IPS-15b (cell line): ENCODE measurements around the gene PDGFB.

ENCODE experiments used
- H3K27me3 ChIP-seq: one replicate; pipeline ENCODE4 v1.6.1; 2013; ENCODE audit warnings: low read length; ENCODE audit not compliant: control insufficient read depth, insufficient read depth
- H3K36me3 ChIP-seq: one replicate; pipeline ENCODE4 v1.6.1; 2013; ENCODE audit warnings: low read length; ENCODE audit not compliant: control insufficient read depth, insufficient read depth
- H3K4me1 ChIP-seq: one replicate; pipeline ENCODE4 v1.6.1; 2013; ENCODE audit warnings: mild to moderate bottlenecking, low read length; ENCODE audit not compliant: control insufficient read depth, insufficient read depth
- H3K4me3 ChIP-seq: one replicate; pipeline ENCODE4 v1.5.1; 2013; ENCODE audit warnings: low read depth, low read length
- H3K9ac ChIP-seq: one replicate; pipeline ENCODE4 v1.6.1; 2013; ENCODE audit warnings: low read depth, mild to moderate bottlenecking, low read length
- H3K9me3 ChIP-seq: one replicate; pipeline ENCODE4 v1.6.1; 2013; ENCODE audit warnings: mild to moderate bottlenecking, low read length; ENCODE audit not compliant: control insufficient read depth, insufficient read depth

Gene PDGFB

GRCh38 chr22:39273950-39274887 lies 29.4 kb upstream of the PDGFB start:
- H3K9me3 ChIP-seq: no peaks in the 10 kb centered on the region
- H3K4me3 ChIP-seq: no peak overlapping the region
- H3K27me3 ChIP-seq: no peaks in the 10 kb centered on the region
- no peaks in the 10 kb centered on the region for H3K4me1 ChIP-seq
- peaks cover 2% of the 10 kb centered on the region for H3K36me3 ChIP-seq
- no peak overlapping the region for H3K9ac ChIP-seq

DNA sequence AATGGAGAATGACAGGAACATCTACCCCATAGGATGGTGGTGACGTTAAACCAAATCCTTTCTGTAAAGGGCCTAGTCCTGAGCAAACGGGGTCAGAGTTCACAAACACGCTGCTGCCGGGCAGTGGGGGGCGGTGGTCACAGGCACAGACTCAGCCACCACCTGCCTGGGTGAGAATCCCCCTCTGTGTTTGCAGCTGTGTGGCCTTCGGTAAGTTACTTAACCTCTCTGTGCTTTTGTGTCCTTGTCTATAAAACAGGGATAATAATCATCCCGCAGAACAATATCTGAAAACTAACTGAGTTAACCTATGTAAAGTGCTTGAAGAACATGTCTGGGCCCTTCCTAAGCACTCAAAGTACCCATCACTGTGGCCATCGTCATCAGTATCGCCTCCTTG lies 26.0 kb upstream of the PDGFB start:
- Histone ChIP-seq H3K4me1 (no peaks in the 10 kb centered on the region), H3K36me3 (no peaks in the 10 kb centered on the region), H3K27me3 (no peaks in the 10 kb centered on the region), H3K4me3 (no peak overlapping the region), H3K9ac (no peak overlapping the region), H3K9me3 (no peaks in the 10 kb centered on the region)

GRCh38 chr22:39270280-39270679 lies 25.5 kb upstream of the PDGFB start:
- Histone ChIP-seq H3K36me3 (no peaks in the 10 kb centered on the region), H3K9ac (no peak overlapping the region), H3K9me3 (no peaks in the 10 kb centered on the region), H3K27me3 (no peaks in the 10 kb centered on the region), H3K4me3 (no peak overlapping the region), H3K4me1 (no peaks in the 10 kb centered on the region)

- H3K4me1 ChIP-seq: no peaks in the 10 kb centered on the region
- no peak overlapping the region for H3K4me3 ChIP-seq
- H3K27me3 ChIP-seq: no peaks in the 10 kb centered on the region
- H3K9ac ChIP-seq: no peak overlapping the region
- H3K36me3 ChIP-seq: no peaks in the 10 kb centered on the region
- H3K9me3 ChIP-seq: no peaks in the 10 kb centered on the region
Observed at GRCh38 chr22:39269095-39269790, 24.5 kb upstream of the PDGFB start.

DNA sequence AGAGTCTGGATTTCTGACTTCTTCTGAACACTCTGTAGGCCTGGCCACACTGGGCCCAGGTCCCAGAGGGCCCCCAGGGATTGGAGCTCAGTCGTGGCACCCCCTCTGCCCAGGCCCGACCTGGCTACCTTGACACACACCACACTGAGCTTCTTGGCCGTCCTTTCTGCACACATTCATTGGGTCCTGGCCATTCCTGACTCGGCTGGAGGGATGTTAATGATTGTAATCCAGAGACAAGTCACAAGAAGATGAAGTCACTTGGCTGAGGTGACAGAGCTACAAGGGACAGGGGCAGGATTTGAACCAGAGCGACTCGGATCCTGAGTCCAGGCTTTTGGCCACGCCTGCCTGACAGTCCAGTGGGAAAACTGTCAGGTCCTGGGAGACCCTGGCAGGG lies 23.9 kb upstream of the PDGFB start:
- no peaks in the 10 kb centered on the region for H3K9me3 ChIP-seq
- H3K4me3 ChIP-seq: no peak overlapping the region
- H3K9ac ChIP-seq: no peak overlapping the region
- H3K27me3 ChIP-seq: no peaks in the 10 kb centered on the region
- no peaks in the 10 kb centered on the region for H3K36me3 ChIP-seq
- H3K4me1 ChIP-seq: no peaks in the 10 kb centered on the region

- no peaks in the 10 kb centered on the region for H3K36me3 ChIP-seq
Observed at GRCh38 chr22:39267974-39268373, 23.2 kb upstream of the PDGFB start.

DNA sequence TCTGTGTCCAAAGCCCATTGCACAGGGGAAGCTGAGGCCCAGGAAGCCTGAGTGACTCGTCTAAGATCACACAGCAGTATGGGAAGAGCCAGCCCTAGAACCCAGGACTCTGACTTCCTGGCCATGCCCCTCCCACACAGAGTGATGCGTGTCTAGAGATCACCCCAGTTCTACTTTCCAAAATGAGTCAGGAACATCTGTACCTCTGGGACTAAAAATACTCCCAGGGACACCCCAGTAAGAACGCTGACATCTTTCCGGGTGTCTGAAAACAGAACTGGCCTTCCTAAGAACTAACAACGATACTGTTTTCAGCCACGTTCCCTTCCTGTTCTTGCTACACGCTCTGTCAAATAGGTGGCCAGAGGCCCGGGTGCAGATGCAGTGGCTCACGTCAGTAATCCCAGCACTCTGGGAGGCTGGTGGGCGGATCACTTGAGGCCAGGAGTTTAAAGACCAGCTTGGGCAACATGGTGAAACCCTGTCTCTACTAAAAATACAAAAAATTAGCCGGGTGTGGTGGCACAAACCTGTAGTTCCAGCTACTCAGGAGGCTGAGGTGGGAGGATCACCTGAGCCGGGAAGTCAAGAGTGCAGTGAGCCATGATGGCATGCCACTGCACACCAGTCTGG lies 21.7 kb upstream of the PDGFB start:
- no peaks in the 10 kb centered on the region for H3K4me1 ChIP-seq
- H3K4me3 ChIP-seq: no peak overlapping the region
- no peak overlapping the region for H3K9ac ChIP-seq
- H3K9me3 ChIP-seq: no peaks in the 10 kb centered on the region
- H3K27me3 ChIP-seq: no peaks in the 10 kb centered on the region
- H3K36me3 ChIP-seq: no peaks in the 10 kb centered on the region

More at GRCh38 chr22:39267974-39268373, 23.2 kb upstream of the PDGFB start:
- no peaks in the 10 kb centered on the region for H3K27me3 ChIP-seq
- H3K4me1 ChIP-seq: no peaks in the 10 kb centered on the region
- H3K4me3 ChIP-seq: no peak overlapping the region
- H3K9me3 ChIP-seq: no peaks in the 10 kb centered on the region
- H3K9ac ChIP-seq: no peak overlapping the region

DNA sequence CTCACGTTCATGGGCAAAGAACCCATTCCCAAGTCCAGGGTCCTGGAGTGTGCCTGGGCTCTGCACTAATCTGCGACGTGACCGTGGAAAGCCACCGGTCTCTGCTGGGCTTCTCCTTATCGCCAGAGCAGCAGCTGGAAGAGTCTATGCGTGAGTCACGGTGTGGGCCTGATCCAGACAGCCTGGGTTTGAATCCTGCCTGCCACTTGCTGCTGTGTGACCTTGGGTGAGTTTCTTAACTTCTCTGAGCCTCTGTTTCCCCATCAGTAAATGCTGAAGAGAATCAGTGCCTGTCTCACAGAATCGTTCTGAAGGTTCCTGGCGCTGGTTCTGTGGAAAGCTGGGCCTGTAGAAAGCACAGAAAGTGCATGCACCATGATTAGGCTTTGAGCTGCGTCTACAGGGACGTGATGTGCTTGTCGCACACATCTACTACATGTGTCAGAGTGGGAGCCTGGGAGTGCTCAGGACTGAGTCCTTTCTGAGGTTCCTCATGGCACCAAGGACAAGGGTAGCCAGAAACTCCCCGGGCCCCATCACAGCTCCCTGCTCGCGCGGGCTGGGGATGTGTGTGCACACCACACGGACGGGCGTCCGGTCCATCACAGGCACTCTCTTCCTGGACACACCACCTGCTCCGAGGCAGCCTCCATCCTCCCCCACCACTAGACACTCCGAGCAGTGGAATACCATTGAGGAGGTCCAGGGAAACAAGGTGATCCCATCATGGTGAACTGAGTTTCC lies 20.5 kb upstream of the PDGFB start:
- Histone ChIP-seq H3K9ac (no peak overlapping the region), H3K9me3 (no peaks in the 10 kb centered on the region), H3K4me1 (no peaks in the 10 kb centered on the region), H3K27me3 (no peaks in the 10 kb centered on the region), H3K36me3 (no peaks in the 10 kb centered on the region), H3K4me3 (no peak overlapping the region)

GRCh38 chr22:39264349-39265038 lies 19.7 kb upstream of the PDGFB start:
- Histone ChIP-seq H3K27me3 (no peaks in the 10 kb centered on the region), H3K4me1 (no peaks in the 10 kb centered on the region), H3K4me3 (no peak overlapping the region), H3K36me3 (no peaks in the 10 kb centered on the region), H3K9me3 (no peaks in the 10 kb centered on the region), H3K9ac (no peak overlapping the region)

DNA sequence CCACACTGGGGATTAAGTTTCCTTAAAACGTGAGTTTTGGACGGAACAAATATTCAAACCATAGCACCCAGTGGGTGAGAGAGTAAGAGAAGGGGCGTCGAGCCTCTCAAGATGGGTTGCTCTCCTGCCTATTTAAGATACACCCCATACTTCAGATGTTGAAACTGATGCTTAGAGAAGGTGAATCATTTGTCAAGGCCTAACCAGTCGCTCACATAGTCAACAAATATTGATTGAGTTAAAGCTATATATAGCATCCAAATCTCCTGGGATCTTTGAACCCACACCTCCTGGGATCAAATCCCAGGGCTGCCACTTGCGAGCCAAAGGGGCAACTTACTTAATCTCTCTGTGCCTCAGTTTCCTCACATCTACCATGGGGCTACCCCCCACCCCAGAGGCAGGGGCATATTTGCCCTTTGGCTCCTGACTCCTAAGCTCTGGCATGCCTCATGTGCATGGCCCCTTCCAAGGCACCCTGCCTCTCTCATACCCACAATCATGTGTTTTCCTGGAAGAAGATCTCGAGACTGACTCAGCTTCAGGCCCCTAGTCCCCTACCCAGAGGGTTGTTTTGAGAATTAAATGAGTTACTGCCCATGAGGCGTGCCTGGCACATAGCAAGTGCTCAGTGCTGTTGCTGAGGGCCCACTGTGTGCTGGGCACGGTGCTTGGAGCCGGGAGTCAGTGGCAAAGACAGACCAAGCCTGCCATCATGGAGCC lies 19.0 kb upstream of the PDGFB start:
- Histone ChIP-seq H3K27me3 (no peaks in the 10 kb centered on the region), H3K9me3 (no peaks in the 10 kb centered on the region), H3K4me1 (no peaks in the 10 kb centered on the region), H3K9ac (no peak overlapping the region), H3K36me3 (no peaks in the 10 kb centered on the region), H3K4me3 (no peak overlapping the region)
